Natural killer cell (primary cell): Measurements from ENCODE around the gene SPAG6. TPM values are rescaled to one million over a fixed set of nuclear protein-coding genes. Genes with fewer than 3 reads are reported as not detected.

Experiments used
- ATAC-seq, 3 donors: fragments of 150-1000 bp in 2 of 3; fragments of 200-7000 bp in 1 of 3; cut with Tn5 transposase; 1 replicate in 1 of 3; 2 replicates in 2 of 3; pipeline ENCODE4 v1.10.0; 2021; ENCODE audit warnings: mild to moderate bottlenecking in 2 of 3, moderate library complexity in 2 of 3
- DNase-seq, 2 donors: peaks; one replicate each; pipeline versions ENCODE4 v3.0.0 to v3.0.0-alpha.2; 2013 to 2021; ENCODE audit warnings: mixed read lengths in 1 of 2
- H3K27ac ChIP-seq: one replicate; pipeline ENCODE4 v1.5.1; 2013; ENCODE audit warnings: mild to moderate bottlenecking, low read length
- H3K27me3 ChIP-seq: one replicate; pipeline ENCODE4 v1.6.1; 2013; ENCODE audit warnings: low read length; ENCODE audit not compliant: control insufficient read depth, insufficient read depth
- H3K36me3 ChIP-seq: one replicate; pipeline ENCODE4 v1.6.1; 2013; ENCODE audit warnings: low read length; ENCODE audit not compliant: control insufficient read depth, insufficient read depth
- H3K4me1 ChIP-seq: one replicate; pipeline ENCODE4 v1.6.1; 2013; ENCODE audit warnings: low read length; ENCODE audit not compliant: control insufficient read depth, insufficient read depth
- H3K4me3 ChIP-seq: one replicate; pipeline ENCODE4 v1.5.1; 2013; ENCODE audit warnings: low read length
- H3K9me3 ChIP-seq: one replicate; pipeline ENCODE4 v1.6.1; 2013; ENCODE audit warnings: low read length; ENCODE audit not compliant: control insufficient read depth, insufficient read depth
- H3K27ac Mint-ChIP-seq, 2 donors: one replicate each; pipeline ENCODE4 v1.8.0; 2022; ENCODE audit warnings: mild to moderate bottlenecking in 2 of 2, mixed read lengths in 2 of 2, moderate library complexity in 1 of 2
- H3K27me3 Mint-ChIP-seq, 2 donors: one replicate each; pipeline ENCODE4 v1.8.0; 2022; ENCODE audit warnings: low read depth in 2 of 2, mixed read lengths in 2 of 2
- H3K36me3 Mint-ChIP-seq: one replicate; pipeline ENCODE4 v1.8.0; 2022; ENCODE audit warnings: mixed read lengths
- H3K4me1 Mint-ChIP-seq, 2 donors: one replicate each; pipeline ENCODE4 v1.8.0; 2022; ENCODE audit warnings: mixed read lengths in 2 of 2
- H3K4me3 Mint-ChIP-seq: one replicate; pipeline ENCODE4 v1.8.0; 2022; ENCODE audit warnings: mild to moderate bottlenecking, moderate library complexity, mixed read lengths
- H3K9me3 Mint-ChIP-seq, 2 donors: one replicate each; pipeline ENCODE4 v1.8.0; 2022; ENCODE audit warnings: mixed read lengths in 2 of 2
- WGBS: methylation state at CpG from one replicate; pipeline ENCODE4 v1.1.7; 2013; ENCODE audit warnings: missing lambda C conversion rate; ENCODE audit not compliant: insufficient coverage; 5-methylcytosine and 5-hydroxymethylcytosine counted together
- intact Hi-C: fragments of 100-400 bp; cut with micrococcal nuclease; formaldehyde crosslinking; loops from one replicate; pipeline ENCODE4 v1.14.2; 2022
- total RNA-seq, 4 donors: library from RNA; stranded (reverse); fragments of 120-200 nt in 1 of 4; gene quantifications; one replicate each; pipeline versions ENCODE4 v1.2.3 to v1.2.4, GENCODE V29; 2013 to 2022
- TF ChIP-seq, protein P1 (sequence below): fragments of 200-600 bp; IDR thresholded peaks from one replicate; pipeline ENCODE4 v1.8.0; 2022; ENCODE audit warnings: antibody characterized with exemption

SPAG6 gene
- total RNA-seq, 3 donors from 2014 or later (not counting 1 experiment from before 2014, with no cell fraction given), result 0.35 to 0.79 TPM; not detected in 1

DNA sequence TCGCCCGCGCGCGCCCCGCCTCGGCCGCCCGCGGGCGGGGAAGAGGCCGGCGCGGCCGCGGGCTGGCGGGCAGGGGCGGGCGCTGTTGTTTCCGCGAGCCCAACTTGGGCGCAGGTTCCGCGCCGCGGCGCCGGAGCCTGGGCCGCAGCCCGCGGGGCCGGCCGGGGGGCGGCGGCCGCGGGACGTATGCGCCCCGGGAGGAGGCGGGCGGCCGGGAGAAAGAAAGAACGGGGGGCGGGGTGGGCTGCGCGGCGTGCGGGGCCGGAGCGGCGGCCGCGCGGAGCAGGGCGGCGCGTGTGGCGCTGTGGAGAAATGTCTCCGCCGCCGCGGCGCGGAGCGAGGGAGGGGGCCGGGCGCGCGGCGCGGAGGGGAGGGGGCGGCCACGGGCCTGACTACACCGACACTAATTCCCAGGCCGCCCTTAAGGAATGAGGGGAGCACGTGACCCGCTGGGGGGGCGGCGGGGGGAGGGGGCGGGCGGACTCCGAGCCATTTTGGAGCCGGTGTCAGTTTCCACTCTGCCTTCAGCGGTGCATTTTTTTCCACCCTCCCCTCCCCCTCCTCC is 24.6 kb upstream of the SPAG6 start, which contains the start of gene BMI1:
Gene BMI1 (plus strand): TSS at position 509 of the 565 bp plus-strand sequence. CDS start 5,351 bp downstream, outside the sequence.
- Mint-ChIP-seq H3K27ac (peak within 1 kb of the TSS; percentile 94 to 98), H3K4me3 (peak within 1 kb of the TSS; percentile 99), H3K9me3 (no peaks in the 10 kb centered on the region), H3K4me1 (peaks cover 41 to 58% of the 10 kb centered on the region in 2 donors), H3K27me3 (peaks cover 16 to 30% of the 10 kb centered on the region in 2 donors), H3K36me3 (no peaks in the 10 kb centered on the region)
- H3K27me3 ChIP-seq, result peaks cover 27% of the 10 kb centered on the region
- intact Hi-C loops, result loop anchor here (5.0 to 10.0 kb wide), 2 partner anchors 318 to 394 kb away; partner anchors contain the start of genes DNAJC1 and PIP4K2A
- peak; percentile 27 to 44 (median 29) for ATAC-seq
- H3K27ac ChIP-seq, result peak within 1 kb of the TSS; percentile 69
- no peaks in the 10 kb centered on the region for H3K36me3 ChIP-seq
- WGBS, result 0% methylated on average over 64 of the region's 85 CpGs
- peak; percentile 54 to 81 for DNase-seq
- H3K4me3 ChIP-seq, result peak within 1 kb of the TSS; percentile 79
- H3K9me3 ChIP-seq, result no peaks in the 10 kb centered on the region
- peaks cover 28% of the 10 kb centered on the region for H3K4me1 ChIP-seq
- TF ChIP-seq, protein P1, sequence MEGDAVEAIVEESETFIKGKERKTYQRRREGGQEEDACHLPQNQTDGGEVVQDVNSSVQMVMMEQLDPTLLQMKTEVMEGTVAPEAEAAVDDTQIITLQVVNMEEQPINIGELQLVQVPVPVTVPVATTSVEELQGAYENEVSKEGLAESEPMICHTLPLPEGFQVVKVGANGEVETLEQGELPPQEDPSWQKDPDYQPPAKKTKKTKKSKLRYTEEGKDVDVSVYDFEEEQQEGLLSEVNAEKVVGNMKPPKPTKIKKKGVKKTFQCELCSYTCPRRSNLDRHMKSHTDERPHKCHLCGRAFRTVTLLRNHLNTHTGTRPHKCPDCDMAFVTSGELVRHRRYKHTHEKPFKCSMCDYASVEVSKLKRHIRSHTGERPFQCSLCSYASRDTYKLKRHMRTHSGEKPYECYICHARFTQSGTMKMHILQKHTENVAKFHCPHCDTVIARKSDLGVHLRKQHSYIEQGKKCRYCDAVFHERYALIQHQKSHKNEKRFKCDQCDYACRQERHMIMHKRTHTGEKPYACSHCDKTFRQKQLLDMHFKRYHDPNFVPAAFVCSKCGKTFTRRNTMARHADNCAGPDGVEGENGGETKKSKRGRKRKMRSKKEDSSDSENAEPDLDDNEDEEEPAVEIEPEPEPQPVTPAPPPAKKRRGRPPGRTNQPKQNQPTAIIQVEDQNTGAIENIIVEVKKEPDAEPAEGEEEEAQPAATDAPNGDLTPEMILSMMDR, result no peak

DNA sequence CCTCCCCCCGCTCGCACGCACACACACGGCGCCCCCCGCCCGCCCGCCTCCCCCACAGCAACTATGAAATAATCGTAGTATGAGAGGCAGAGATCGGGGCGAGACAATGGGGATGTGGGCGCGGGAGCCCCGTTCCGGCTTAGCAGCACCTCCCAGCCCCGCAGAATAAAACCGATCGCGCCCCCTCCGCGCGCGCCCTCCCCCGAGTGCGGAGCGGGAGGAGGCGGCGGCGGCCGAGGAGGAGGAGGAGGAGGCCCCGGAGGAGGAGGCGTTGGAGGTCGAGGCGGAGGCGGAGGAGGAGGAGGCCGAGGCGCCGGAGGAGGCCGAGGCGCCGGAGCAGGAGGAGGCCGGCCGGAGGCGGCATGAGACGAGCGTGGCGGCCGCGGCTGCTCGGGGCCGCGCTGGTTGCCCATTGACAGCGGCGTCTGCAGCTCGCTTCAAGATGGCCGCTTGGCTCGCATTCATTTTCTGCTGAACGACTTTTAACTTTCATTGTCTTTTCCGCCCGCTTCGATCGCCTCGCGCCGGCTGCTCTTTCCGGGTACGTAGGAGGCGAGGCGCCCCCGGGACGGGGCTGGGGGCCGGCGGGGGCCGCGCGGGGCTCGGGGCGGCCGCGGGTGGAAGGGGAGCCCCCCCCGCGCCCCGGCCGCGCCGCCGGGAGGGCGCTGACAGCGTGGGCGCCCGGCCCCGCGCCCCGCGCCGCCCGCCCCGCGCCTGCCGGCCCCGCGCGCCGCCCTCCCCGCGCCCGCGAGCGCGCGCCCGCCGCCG is 24.0 kb upstream of the SPAG6 start:
- Histone ChIP-seq H3K27ac (peak overlapping the region; percentile 69), H3K4me1 (peaks cover 31% of the 10 kb centered on the region), H3K4me3 (peak overlapping the region; percentile 79), H3K9me3 (no peaks in the 10 kb centered on the region), H3K27me3 (peaks cover 27% of the 10 kb centered on the region), H3K36me3 (no peaks in the 10 kb centered on the region)
- ATAC-seq (peak; percentile 37 to 64 (median 55)), DNase-seq (peak; percentile 64 to 79)
- Mint-ChIP-seq H3K4me1 (peaks cover 45 to 61% of the 10 kb centered on the region in 2 donors), H3K27me3 (peaks cover 16 to 30% of the 10 kb centered on the region in 2 donors), H3K9me3 (no peaks in the 10 kb centered on the region), H3K4me3 (peak overlapping the region; percentile 84), H3K36me3 (no peaks in the 10 kb centered on the region), H3K27ac (peak overlapping the region in 1 of 2 donors; percentile 89)
- TF ChIP-seq, protein P1, result no peak
- intact Hi-C loops, result loop anchor here (5.0 to 10.0 kb wide), 2 partner anchors 319 to 393 kb away; partner anchors contain the start of genes DNAJC1 and PIP4K2A
- under 1% methylated on average over 106 of the region's 114 CpGs for WGBS

DNA sequence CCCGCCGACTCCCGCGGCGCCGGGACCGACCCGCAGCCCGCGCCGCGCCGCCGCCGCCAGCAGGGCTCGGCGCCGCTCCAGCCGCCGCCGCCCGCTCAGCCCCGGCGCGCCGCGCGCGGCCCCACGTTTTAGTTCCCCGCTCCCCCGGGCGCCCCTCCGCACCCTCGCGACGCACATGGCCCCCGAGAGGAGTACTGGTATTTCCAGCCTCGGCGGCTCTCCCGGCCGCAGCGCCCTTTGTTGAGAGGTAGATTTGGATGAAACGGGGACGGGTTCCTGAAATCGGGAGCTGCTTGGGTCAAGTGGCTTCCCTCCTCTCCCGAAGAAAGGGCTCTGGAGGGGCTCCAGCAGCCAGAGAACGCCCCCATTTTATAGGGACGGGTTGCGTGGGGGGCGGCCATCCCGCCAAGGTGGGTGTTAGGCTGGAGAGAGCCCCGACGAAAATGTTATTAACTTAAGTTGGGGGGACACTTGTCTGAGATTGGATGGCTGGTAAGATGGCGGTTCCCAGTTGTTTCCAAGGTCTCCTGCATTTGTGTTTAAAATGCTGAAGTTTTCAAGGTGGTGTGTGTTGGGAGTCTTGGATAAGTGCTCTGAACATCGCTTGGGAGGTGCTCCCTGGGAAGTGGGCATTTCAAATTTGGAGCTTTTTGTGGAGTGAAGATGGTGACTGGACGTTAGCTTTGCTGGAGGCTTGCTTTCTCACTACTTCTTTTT is 23.2 kb upstream of the SPAG6 start:
- H3K27me3 ChIP-seq, result peaks cover 27% of the 10 kb centered on the region
- peak; percentile 26 to 63 for DNase-seq
- peaks cover 42 to 58% of the 10 kb centered on the region in 2 donors for H3K4me1 Mint-ChIP-seq
- intact Hi-C loops, result loop anchor here (5.0 to 10.0 kb wide), 2 partner anchors 320 to 393 kb away; partner anchors contain the start of genes DNAJC1 and PIP4K2A
- no peak for ATAC-seq
- no peaks in the 10 kb centered on the region for H3K9me3 Mint-ChIP-seq
- 1% methylated on average over 56 of the region's 57 CpGs for WGBS
- peaks cover 2% of the 10 kb centered on the region for H3K36me3 ChIP-seq
- peak overlapping the region; percentile 47 for H3K4me3 ChIP-seq
- H3K4me3 Mint-ChIP-seq, result peak overlapping the region; percentile 91
- TF ChIP-seq, protein P1, result no peak
- no peaks in the 10 kb centered on the region for H3K9me3 ChIP-seq
- peaks cover 16 to 30% of the 10 kb centered on the region in 2 donors for H3K27me3 Mint-ChIP-seq
- H3K36me3 Mint-ChIP-seq, result no peaks in the 10 kb centered on the region
- no peak overlapping the region for H3K27ac ChIP-seq
- peaks cover 24% of the 10 kb centered on the region for H3K4me1 ChIP-seq
- H3K27ac Mint-ChIP-seq, result peak overlapping the region; percentile 73 to 89
